OCI-LY3 (cell line): Measurements from ENCODE around the gene AK4.
"Not testable (repeated sequence)": the region's sequence is repeated elsewhere in the genome, so short reads cannot be mapped to it uniquely, and the experiment has no call there.

Source experiments
- H2AFZ ChIP-seq: fragments of 200-600, 300-600 bp; shearing (Covaris generic); 2 replicates; pipeline ENCODE4 v1.6.0; 2014; ENCODE audit warnings: antibody characterized with exemption, low read depth, low read length
- H3K27ac ChIP-seq: fragments of 200-600, 300-600 bp; sonication (generic); 2 replicates; pipeline ENCODE4 v1.5.1; 2014; ENCODE audit warnings: mild to moderate bottlenecking, low read length, moderate library complexity, mixed read lengths
- H3K27me3 ChIP-seq: fragments of 200-600, 300-600 bp; sonication (generic); 2 replicates; pipeline ENCODE4 v1.6.1; 2014; ENCODE audit warnings: low read depth, low read length, mixed read lengths
- H3K36me3 ChIP-seq: fragments of 200-600, 300-600 bp; sonication (generic); replicated peaks from 2 replicates; pipeline ENCODE3; 2014; ENCODE audit warnings: low read depth, low read length, mixed read lengths
- H3K4me1 ChIP-seq: fragments of 300-600, 200-600 bp; sonication (generic); 2 replicates; pipeline ENCODE4 v1.6.1; 2014; ENCODE audit warnings: low read length, mixed read lengths
- H3K4me2 ChIP-seq: fragments of 200-600, 300-600 bp; sonication (generic); 2 replicates; pipeline ENCODE4 v1.6.1; 2014; ENCODE audit warnings: low read length, mixed read lengths
- H3K4me3 ChIP-seq: fragments of 300-600, 200-600 bp; sonication (generic); 2 replicates; pipeline ENCODE4 v1.5.1; 2014; ENCODE audit warnings: antibody characterized with exemption, mild to moderate bottlenecking, low read length, moderate library complexity
- H3K79me2 ChIP-seq: fragments of 300-600, 200-600 bp; shearing (Covaris generic); 2 replicates; pipeline ENCODE4 v1.6.1; 2014; ENCODE audit warnings: mild to moderate bottlenecking, low read length, mixed read lengths
- H3K9ac ChIP-seq: fragments of 300-600, 200-600 bp; shearing (Covaris generic); 2 replicates; pipeline ENCODE4 v1.6.0; 2014; ENCODE audit warnings: mild to moderate bottlenecking, low read length, moderate library complexity
- H3K9me3 ChIP-seq: fragments of 200-600, 300-600 bp; shearing (Covaris generic); 2 replicates; pipeline ENCODE4 v1.6.1; 2014; ENCODE audit warnings: low read length, mixed read lengths; ENCODE audit not compliant: insufficient read depth
- H4K20me1 ChIP-seq: fragments of 200-600, 300-600 bp; sonication (generic); 2 replicates; pipeline ENCODE4 v1.6.1; 2016; ENCODE audit warnings: low read length, mixed read lengths; ENCODE audit not compliant: insufficient read depth
- CTCF ChIP-seq: fragments of 200-600, 300-600 bp; sonication (generic); IDR thresholded peaks from 2 replicates; pipeline ENCODE4 v1.5.1; 2014; ENCODE audit warnings: antibody characterized with exemption, low read length, low read depth
- EZH2phosphoT487 ChIP-seq: fragments of 200-600 bp; shearing (Covaris generic); IDR thresholded peaks from 2 replicates; pipeline ENCODE4 v1.6.1; 2018; ENCODE audit warnings: antibody characterized with exemption, mixed run types, low read depth

The AK4 gene

GRCh38 chr1:65114322-65114721 is 33.7 kb upstream of the AK4 start:
- no peaks in the 10 kb centered on the region for H4K20me1 ChIP-seq
- no peak overlapping the region for H3K9ac ChIP-seq
- H3K79me2 ChIP-seq: no peaks in the 10 kb centered on the region
- H3K36me3 ChIP-seq: no peaks in the 10 kb centered on the region
- H3K9me3 ChIP-seq: no peaks in the 10 kb centered on the region
- TF ChIP-seq EZH2phosphoT487: no peak
- no peak for TF ChIP-seq CTCF
- no peak overlapping the region for H3K4me2 ChIP-seq
- H3K4me3 ChIP-seq: no peak overlapping the region
- H3K4me1 ChIP-seq: no peaks in the 10 kb centered on the region
- no peaks in the 10 kb centered on the region for H3K27me3 ChIP-seq
- H2AFZ ChIP-seq: no peak overlapping the region
- H3K27ac ChIP-seq: no peak overlapping the region

GRCh38 chr1:65119951-65120350 is 28.1 kb upstream of the AK4 start:
- H3K27me3 ChIP-seq: no peaks in the 10 kb centered on the region
- no peak overlapping the region for H2AFZ ChIP-seq
- H3K4me2 ChIP-seq: no peak overlapping the region
- no peaks in the 10 kb centered on the region for H3K9me3 ChIP-seq
- no peak overlapping the region for H3K9ac ChIP-seq
- TF ChIP-seq CTCF: no peak
- no peak for TF ChIP-seq EZH2phosphoT487
- H3K79me2 ChIP-seq: no peaks in the 10 kb centered on the region
- no peak overlapping the region for H3K27ac ChIP-seq
- no peak overlapping the region for H3K4me3 ChIP-seq
- H3K36me3 ChIP-seq: no peaks in the 10 kb centered on the region
- H4K20me1 ChIP-seq: no peaks in the 10 kb centered on the region
- no peaks in the 10 kb centered on the region for H3K4me1 ChIP-seq

GRCh38 chr1:65129104-65129503 is 18.9 kb upstream of the AK4 start:
- not testable (repeated sequence) for H3K4me3 ChIP-seq, H3K27ac ChIP-seq, H3K4me1 ChIP-seq, H3K4me2 ChIP-seq, H4K20me1 ChIP-seq, H3K9ac ChIP-seq, H3K9me3 ChIP-seq, H3K27me3 ChIP-seq, H2AFZ ChIP-seq, H3K79me2 ChIP-seq, H3K36me3 ChIP-seq

- Histone ChIP-seq H3K27ac (no peak overlapping the region), H3K4me2 (no peak overlapping the region), H3K4me3 (no peak overlapping the region), H3K9ac (no peak overlapping the region), H3K4me1 (no peaks in the 10 kb centered on the region), H3K9me3 (no peaks in the 10 kb centered on the region), H4K20me1 (no peaks in the 10 kb centered on the region), H3K27me3 (no peaks in the 10 kb centered on the region), H2AFZ (no peak overlapping the region), H3K79me2 (no peaks in the 10 kb centered on the region), H3K36me3 (no peaks in the 10 kb centered on the region)
- TF ChIP-seq CTCF: no peak
Measured at GRCh38 chr1:65138524-65138923, 9.5 kb upstream of the AK4 start.

GRCh38 chr1:65139793-65140192 is 8.2 kb upstream of the AK4 start:
- not testable (repeated sequence) for H3K36me3 ChIP-seq, H3K4me1 ChIP-seq, H3K4me2 ChIP-seq, H3K27ac ChIP-seq, H3K9me3 ChIP-seq, H2AFZ ChIP-seq, H3K27me3 ChIP-seq, H4K20me1 ChIP-seq, H3K79me2 ChIP-seq, H3K4me3 ChIP-seq, H3K9ac ChIP-seq
